Measurements from ENCODE around the gene LIG1. TPM values are rescaled to one million over a fixed set of nuclear protein-coding genes. Genes with fewer than 3 reads are reported as not detected.
A peak's percentile ranks its signal among the peaks of the same experiment; 100 is the strongest.

LIG1 gene
- total RNA-seq, 2 experiments from 2014 or later: 174 TPM

DNA sequence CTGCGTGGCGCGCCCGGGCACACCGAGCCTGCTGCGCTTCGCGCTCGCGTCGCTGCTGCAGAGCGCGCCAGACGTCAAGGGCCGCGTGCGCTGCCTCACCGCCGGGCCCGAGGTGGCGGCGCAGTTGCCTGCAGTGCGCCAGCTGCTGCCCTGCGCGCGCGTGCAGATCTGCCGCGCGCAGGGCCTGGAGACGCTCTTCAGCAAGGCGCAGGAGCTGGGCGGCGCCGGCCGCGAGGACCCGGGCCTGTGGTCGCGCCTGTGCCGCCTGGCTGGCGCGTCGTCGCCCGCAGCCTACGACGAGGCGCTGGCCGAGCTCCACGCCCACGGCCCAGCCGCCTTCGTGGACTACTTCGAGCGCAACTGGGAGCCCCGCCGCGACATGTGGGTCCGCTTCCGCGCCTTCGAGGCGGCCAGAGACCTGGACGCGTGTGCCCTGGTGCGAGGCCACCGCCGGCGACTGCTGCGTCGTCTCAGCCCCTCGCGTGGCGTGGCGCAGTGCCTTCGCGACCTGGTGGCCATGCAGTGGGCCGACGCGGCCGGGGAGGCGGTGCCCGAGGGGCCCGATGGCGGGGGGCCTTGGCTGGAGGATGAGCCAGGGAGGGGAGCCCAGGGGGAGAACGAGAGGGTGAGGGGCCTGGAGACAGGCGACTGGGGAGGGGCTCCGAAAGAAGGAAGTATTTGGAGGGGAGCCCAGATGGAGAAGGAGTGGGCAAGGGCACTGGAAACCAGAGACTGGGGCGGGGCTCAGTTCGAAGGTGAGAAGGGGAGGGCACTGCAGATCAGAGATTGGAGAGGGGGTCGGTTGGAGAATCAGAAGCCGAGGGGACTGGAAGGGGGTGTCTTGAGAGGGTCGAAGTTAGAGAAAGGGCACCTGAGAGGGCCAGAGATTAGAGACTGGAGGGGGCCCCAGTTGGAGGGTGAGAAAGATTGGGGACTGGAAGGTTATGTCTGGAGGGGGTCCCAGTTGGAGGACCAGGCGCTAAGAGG lies 25.0 kb upstream of the LIG1 start:
- H3K4me3 Mint-ChIP-seq: no peak overlapping the region
- peaks cover 3% of the 10 kb centered on the region for H3K27me3 Mint-ChIP-seq
- no peaks in the 10 kb centered on the region for H3K9me3 Mint-ChIP-seq
- intact Hi-C loops (cut with micrococcal nuclease): no loop called here
- ChIA-PET CTCF (interaction anchor here (1.1 to 2.4 kb wide), 6 partner anchors 8 to 24 kb away, joined by 3 to 21 read pairs (median 6); no protein-coding TSS in a partner anchor), POLR2A (interaction anchor here (1.4 kb wide), 1 partner anchor 8 kb away, joined by 5 read pairs; no protein-coding TSS in a partner anchor)
- H3K36me3 Mint-ChIP-seq: peaks cover 5% of the 10 kb centered on the region
- H3K4me1 Mint-ChIP-seq (ENCODE audit: low read depth): no peaks in the 10 kb centered on the region
- H3K27ac Mint-ChIP-seq: no peak overlapping the region
- DNase-seq: no peak

- peak; percentile 38 for DNase-seq
- CTCF ChIA-PET: interaction anchor here (0.6 to 2.4 kb wide), 8 partner anchors 9 to 66 kb away, joined by 3 to 21 read pairs (median 5); no protein-coding TSS in a partner anchor
- peaks cover 3% of the 10 kb centered on the region for H3K27me3 Mint-ChIP-seq
- H3K9me3 Mint-ChIP-seq: no peaks in the 10 kb centered on the region
- peaks cover 2% of the 10 kb centered on the region for H3K4me1 Mint-ChIP-seq (ENCODE audit: low read depth)
- no peak overlapping the region for H3K4me3 Mint-ChIP-seq
- POLR2A ChIA-PET: interaction anchor here (1.4 kb wide), 1 partner anchor 9 kb away, joined by 5 read pairs; no protein-coding TSS in a partner anchor
- H3K27ac Mint-ChIP-seq: no peak overlapping the region
- intact Hi-C loops (cut with micrococcal nuclease): no loop called here
- peaks cover 5% of the 10 kb centered on the region for H3K36me3 Mint-ChIP-seq
Measured at GRCh38 chr19:48194041-48194843, 24.1 kb upstream of the LIG1 start.

DNA sequence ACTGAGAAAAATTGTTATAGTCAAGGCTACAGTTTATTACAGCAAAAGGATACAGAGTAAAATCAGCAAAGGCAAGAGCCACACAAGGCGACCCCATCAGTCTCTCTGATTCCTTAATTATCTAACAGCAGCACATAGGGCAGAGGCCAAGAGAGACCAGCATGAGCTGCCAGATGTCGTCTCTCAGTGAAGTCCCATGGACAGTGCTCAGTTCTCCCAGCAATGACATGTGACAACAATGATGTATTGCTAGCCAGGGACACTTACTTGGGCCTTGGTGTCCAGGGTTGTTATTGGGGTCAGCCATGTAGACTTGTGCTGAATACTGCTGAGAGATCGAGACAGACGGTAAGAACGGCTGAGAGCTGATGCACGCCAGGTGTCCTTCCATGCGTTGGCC lies 22.6 kb upstream of the LIG1 start:
- Mint-ChIP-seq H3K36me3 (peaks cover 11% of the 10 kb centered on the region), H3K9me3 (no peaks in the 10 kb centered on the region), H3K4me3 (no peak overlapping the region), H3K27me3 (peaks cover 3% of the 10 kb centered on the region), H3K4me1 (ENCODE audit: low read depth) (peaks cover 2% of the 10 kb centered on the region), H3K27ac (no peak overlapping the region)
- ChIA-PET POLR2A (no interaction called here), CTCF (no interaction called here)
- no peak for DNase-seq
- intact Hi-C loops (cut with micrococcal nuclease): no loop called here

GRCh38 chr19:48190885-48191284 lies 20.7 kb upstream of the LIG1 start:
- Mint-ChIP-seq H3K36me3 (peaks cover 13% of the 10 kb centered on the region), H3K27me3 (peaks cover 3% of the 10 kb centered on the region), H3K4me3 (no peak overlapping the region), H3K27ac (no peak overlapping the region), H3K9me3 (no peaks in the 10 kb centered on the region), H3K4me1 (ENCODE audit: low read depth) (peaks cover 2% of the 10 kb centered on the region)
- POLR2A ChIA-PET: no interaction called here
- DNase-seq: no peak
- CTCF ChIA-PET: interaction anchor here (1.3 to 2.3 kb wide), 3 partner anchors 14 to 83 kb away, joined by 7 to 13 read pairs (median 10); no protein-coding TSS in a partner anchor
- intact Hi-C loops (cut with micrococcal nuclease): no loop called here

DNA sequence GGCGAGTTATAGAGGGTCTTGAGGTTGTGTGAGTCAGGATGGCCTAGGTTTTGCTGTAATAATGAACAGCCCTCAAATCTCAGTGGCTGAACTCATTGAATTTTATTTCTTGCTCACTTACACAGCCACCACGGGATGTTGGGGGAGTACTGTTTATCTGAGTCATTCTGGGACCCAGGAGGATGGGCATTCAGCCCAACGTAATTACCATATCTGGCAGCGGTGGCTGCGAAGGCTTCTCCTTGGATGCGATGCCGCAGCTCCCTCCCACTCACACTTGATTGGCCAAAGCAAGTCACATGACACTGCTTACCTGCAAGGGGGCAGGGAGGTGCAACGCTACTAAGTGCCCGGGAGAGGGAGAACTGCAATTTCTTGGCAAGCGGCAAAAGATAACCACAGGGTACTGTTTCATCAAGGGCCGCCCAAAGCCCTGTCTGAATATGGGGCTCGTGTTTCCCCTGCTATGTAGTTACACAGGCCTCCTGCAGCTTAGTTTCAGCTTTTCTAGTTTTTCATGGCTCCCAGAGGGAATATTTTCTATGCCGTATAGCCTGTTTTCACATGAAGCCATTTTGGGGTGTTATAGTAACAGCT lies 20.2 kb upstream of the LIG1 start:
- H3K4me1 Mint-ChIP-seq (ENCODE audit: low read depth): peaks cover 2% of the 10 kb centered on the region
- ChIA-PET CTCF (interaction anchor here (1.3 to 2.3 kb wide), 3 partner anchors 14 to 83 kb away, joined by 7 to 13 read pairs (median 10); no protein-coding TSS in a partner anchor), POLR2A (no interaction called here)
- no peaks in the 10 kb centered on the region for H3K27me3 Mint-ChIP-seq
- peak; percentile 73 for DNase-seq
- H3K4me3 Mint-ChIP-seq: no peak overlapping the region
- no peaks in the 10 kb centered on the region for H3K9me3 Mint-ChIP-seq
- no peak overlapping the region for H3K27ac Mint-ChIP-seq
- intact Hi-C loops (cut with micrococcal nuclease): no loop called here
- H3K36me3 Mint-ChIP-seq: peaks cover 13% of the 10 kb centered on the region

DNA sequence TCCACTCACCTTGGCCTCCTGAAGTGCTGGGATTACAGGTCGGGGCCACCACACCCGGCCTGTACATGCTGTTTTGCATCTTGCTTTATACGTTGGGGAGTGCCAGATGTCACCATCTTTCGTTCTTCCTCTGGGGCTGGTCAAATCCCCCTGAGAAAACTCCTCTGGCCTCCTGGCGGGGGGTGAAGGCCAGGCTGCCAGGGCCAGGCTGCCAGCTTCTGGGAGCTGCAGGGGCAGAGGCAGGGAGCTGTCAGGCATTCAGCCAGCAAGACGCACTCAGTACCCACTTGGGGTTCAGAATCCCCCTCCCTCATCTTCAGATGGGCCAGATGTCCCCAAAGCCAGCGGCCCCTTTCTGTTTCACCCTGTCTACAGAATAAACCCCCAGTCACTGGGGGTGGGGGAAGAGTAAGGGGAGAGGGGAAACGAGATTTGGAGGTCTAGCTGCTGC lies 16.4 kb upstream of the LIG1 start:
- ChIA-PET POLR2A (interaction anchor here (0.7 kb wide), 1 partner anchor 17 kb away, joined by 5 read pairs; no protein-coding TSS in a partner anchor), CTCF (interaction anchor here (0.9 to 1.7 kb wide), 2 partner anchors 8 to 74 kb away, joined by 3 to 10 read pairs; no protein-coding TSS in a partner anchor)
- peaks cover 20% of the 10 kb centered on the region for H3K36me3 Mint-ChIP-seq
- H3K9me3 Mint-ChIP-seq: peaks cover 3% of the 10 kb centered on the region
- no peaks in the 10 kb centered on the region for H3K27me3 Mint-ChIP-seq
- H3K4me1 Mint-ChIP-seq (ENCODE audit: low read depth): peaks cover 2% of the 10 kb centered on the region
- H3K4me3 Mint-ChIP-seq: no peak overlapping the region
- intact Hi-C loops (cut with micrococcal nuclease): no loop called here
- no peak overlapping the region for H3K27ac Mint-ChIP-seq
- no peak for DNase-seq

DNA sequence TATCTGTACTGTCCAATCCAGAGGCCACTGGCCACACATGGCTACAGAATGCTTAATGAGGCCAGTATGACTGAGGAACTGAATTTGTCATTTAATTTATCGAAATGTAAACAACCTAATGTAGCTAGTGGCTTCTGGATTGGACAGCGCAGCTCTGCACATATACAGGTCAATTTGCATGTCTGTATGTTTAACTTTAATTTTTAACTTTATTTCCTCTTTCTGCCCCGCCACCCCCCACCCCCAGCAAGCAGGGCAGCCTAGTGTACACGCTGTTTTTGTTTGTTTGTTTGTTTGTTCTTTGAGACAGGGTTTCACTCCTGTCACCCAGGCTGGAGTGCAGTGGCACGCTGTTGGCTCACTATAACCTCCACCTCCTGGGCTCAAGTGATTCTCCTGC lies 15.9 kb upstream of the LIG1 start:
- Mint-ChIP-seq H3K27ac (no peak overlapping the region), H3K4me1 (ENCODE audit: low read depth) (peaks cover 2% of the 10 kb centered on the region), H3K36me3 (peaks cover 23% of the 10 kb centered on the region), H3K27me3 (no peaks in the 10 kb centered on the region), H3K4me3 (no peak overlapping the region), H3K9me3 (peaks cover 8% of the 10 kb centered on the region)
- POLR2A ChIA-PET: no interaction called here
- DNase-seq: no peak
- intact Hi-C loops (cut with micrococcal nuclease): no loop called here
- CTCF ChIA-PET: interaction anchor here (1.7 kb wide), 1 partner anchor 8 kb away, joined by 10 read pairs; no protein-coding TSS in a partner anchor

- DNase-seq: no peak
- H3K36me3 Mint-ChIP-seq: peaks cover 26% of the 10 kb centered on the region
- ChIA-PET CTCF (interaction anchor here (1.2 kb wide), 1 partner anchor 11 kb away, joined by 4 read pairs; no protein-coding TSS in a partner anchor), POLR2A (no interaction called here)
- no peak overlapping the region for H3K27ac Mint-ChIP-seq
- intact Hi-C loops (cut with micrococcal nuclease): no loop called here
- H3K4me1 Mint-ChIP-seq (ENCODE audit: low read depth): no peaks in the 10 kb centered on the region
- H3K4me3 Mint-ChIP-seq: no peak overlapping the region
- peaks cover 10% of the 10 kb centered on the region for H3K9me3 Mint-ChIP-seq
- H3K27me3 Mint-ChIP-seq: no peaks in the 10 kb centered on the region
Measured at GRCh38 chr19:48183356-48183755, 13.2 kb upstream of the LIG1 start.

GRCh38 chr19:48182434-48182833 lies 12.3 kb upstream of the LIG1 start:
- peaks cover 21% of the 10 kb centered on the region for H3K36me3 Mint-ChIP-seq
- ChIA-PET CTCF (no interaction called here), POLR2A (no interaction called here)
- no peak overlapping the region for H3K4me3 Mint-ChIP-seq
- H3K27ac Mint-ChIP-seq: no peak overlapping the region
- H3K4me1 Mint-ChIP-seq (ENCODE audit: low read depth): no peaks in the 10 kb centered on the region
- no peaks in the 10 kb centered on the region for H3K27me3 Mint-ChIP-seq
- intact Hi-C loops (cut with micrococcal nuclease): no loop called here
- peaks cover 10% of the 10 kb centered on the region for H3K9me3 Mint-ChIP-seq
- no peak for DNase-seq

GRCh38 chr19:48181505-48181904 lies 11.4 kb upstream of the LIG1 start:
- Mint-ChIP-seq H3K36me3 (peaks cover 25% of the 10 kb centered on the region), H3K9me3 (peaks cover 10% of the 10 kb centered on the region), H3K27me3 (no peaks in the 10 kb centered on the region), H3K4me1 (ENCODE audit: low read depth) (peaks cover 3% of the 10 kb centered on the region), H3K27ac (no peak overlapping the region), H3K4me3 (no peak overlapping the region)
- intact Hi-C loops (cut with micrococcal nuclease): no loop called here
- DNase-seq: no peak
- ChIA-PET POLR2A (no interaction called here), CTCF (no interaction called here)

GRCh38 chr19:48176226-48176625 lies 6.1 kb upstream of the LIG1 start:
- H3K4me3 Mint-ChIP-seq: no peak overlapping the region
- intact Hi-C loops (cut with micrococcal nuclease): no loop called here
- POLR2A ChIA-PET: interaction anchor here (1.1 kb wide), 1 partner anchor 28 kb away, joined by 3 read pairs; no protein-coding TSS in a partner anchor

More at GRCh38 chr19:48176226-48176625, 6.1 kb upstream of the LIG1 start:
- no peak for DNase-seq
- CTCF ChIA-PET: interaction anchor here (0.6 to 0.8 kb wide), 2 partner anchors 18 to 28 kb away, joined by 3 read pairs; no protein-coding TSS in a partner anchor
- Mint-ChIP-seq H3K27ac (no peak overlapping the region), H3K9me3 (peaks cover 4% of the 10 kb centered on the region), H3K36me3 (peaks cover 30% of the 10 kb centered on the region), H3K4me1 (ENCODE audit: low read depth) (peaks cover 21% of the 10 kb centered on the region), H3K27me3 (no peaks in the 10 kb centered on the region)

All from activated CD4-positive, alpha-beta memory T cell treated with anti-CD3 and anti-CD28 coated beads for 36 hours (primary cell).